Body of pancreas (tissue), 4 donors: ENCODE measurements around the gene ADGRB2.

Source experiments
- POLR2A ChIP-seq, 3 donors: fragments of 450-650 bp; IDR thresholded peaks; one replicate each; pipeline ENCODE4 v1.6.1; 2016; ENCODE audit warnings: antibody characterized with exemption in 3 of 3, mild to moderate bottlenecking in 2 of 3
- TF ChIP-seq, protein P1 (sequence below), 7 experiments: fragments of 450-650 bp in 4 of 7; fragments of 200-600 bp in 3 of 7; sonication (generic) in 3 of 7; IDR thresholded peaks; one replicate each; pipeline ENCODE4 v1.5.1; 2016 to 2019; ENCODE audit warnings: antibody characterized with exemption in 7 of 7

DNA sequence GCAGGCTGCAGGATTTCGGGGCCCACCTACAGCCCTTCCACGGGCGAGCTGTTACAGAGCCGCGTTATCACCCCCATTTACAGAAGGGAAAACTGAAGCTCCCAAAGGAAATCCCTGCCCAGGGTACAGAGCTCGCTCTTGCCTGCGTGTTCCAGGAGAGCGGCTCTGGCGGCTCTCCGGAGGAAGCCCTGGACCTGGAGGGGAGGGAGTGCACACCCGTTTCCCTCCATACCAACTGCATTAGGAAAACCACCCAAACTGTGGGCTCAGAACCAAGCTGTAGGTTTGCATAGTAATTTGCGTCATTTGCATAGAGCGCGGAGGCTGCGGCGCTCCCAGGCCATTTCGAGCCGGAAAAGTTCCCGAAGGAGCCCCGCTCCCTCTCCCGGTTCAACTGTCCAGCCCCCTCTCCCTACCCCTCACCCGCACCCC lies 24.7 kb upstream of the ADGRB2 start:
- TF ChIP-seq, protein P1, sequence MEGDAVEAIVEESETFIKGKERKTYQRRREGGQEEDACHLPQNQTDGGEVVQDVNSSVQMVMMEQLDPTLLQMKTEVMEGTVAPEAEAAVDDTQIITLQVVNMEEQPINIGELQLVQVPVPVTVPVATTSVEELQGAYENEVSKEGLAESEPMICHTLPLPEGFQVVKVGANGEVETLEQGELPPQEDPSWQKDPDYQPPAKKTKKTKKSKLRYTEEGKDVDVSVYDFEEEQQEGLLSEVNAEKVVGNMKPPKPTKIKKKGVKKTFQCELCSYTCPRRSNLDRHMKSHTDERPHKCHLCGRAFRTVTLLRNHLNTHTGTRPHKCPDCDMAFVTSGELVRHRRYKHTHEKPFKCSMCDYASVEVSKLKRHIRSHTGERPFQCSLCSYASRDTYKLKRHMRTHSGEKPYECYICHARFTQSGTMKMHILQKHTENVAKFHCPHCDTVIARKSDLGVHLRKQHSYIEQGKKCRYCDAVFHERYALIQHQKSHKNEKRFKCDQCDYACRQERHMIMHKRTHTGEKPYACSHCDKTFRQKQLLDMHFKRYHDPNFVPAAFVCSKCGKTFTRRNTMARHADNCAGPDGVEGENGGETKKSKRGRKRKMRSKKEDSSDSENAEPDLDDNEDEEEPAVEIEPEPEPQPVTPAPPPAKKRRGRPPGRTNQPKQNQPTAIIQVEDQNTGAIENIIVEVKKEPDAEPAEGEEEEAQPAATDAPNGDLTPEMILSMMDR (IDR thresholded peaks at IDR 0.05): no peak
- no peak for TF ChIP-seq POLR2A (IDR thresholded peaks at IDR 0.05)
